ENCODE measurements around the gene CPXM2.

Gene CPXM2

GRCh38 chr10:123729523-123729922 is 162.1 kb downstream of the CPXM2 start:
- no peak for DNase-seq

- no peak for DNase-seq
Measured at GRCh38 chr10:123726836-123727235, 164.8 kb downstream of the CPXM2 start.

- DNase-seq, result no peak
Measured at GRCh38 chr10:123726381-123726780, 165.2 kb downstream of the CPXM2 start.

GRCh38 chr10:123724747-123725146 is 166.9 kb downstream of the CPXM2 start:
- no peak for DNase-seq

- DNase-seq, result no peak
Measured at GRCh38 chr10:123722351-123722750, 169.3 kb downstream of the CPXM2 start.

- DNase-seq, result no peak
Measured at GRCh38 chr10:123721441-123722049, 170.1 kb downstream of the CPXM2 start.

- DNase-seq, result no peak
Measured at GRCh38 chr10:123720536-123720935, 171.1 kb downstream of the CPXM2 start.

GRCh38 chr10:123718544-123719060 is 173.0 kb downstream of the CPXM2 start:
- DNase-seq, result no peak

- DNase-seq, result no peak
Measured at GRCh38 chr10:123717336-123717735, 174.3 kb downstream of the CPXM2 start.

GRCh38 chr10:123715546-123715945 is 176.1 kb downstream of the CPXM2 start:
- no peak for DNase-seq

- no peak for DNase-seq
Measured at GRCh38 chr10:123706236-123706635, 185.4 kb downstream of the CPXM2 start.

- no peak for DNase-seq
Measured at GRCh38 chr10:123704812-123705211, 186.8 kb downstream of the CPXM2 start.

GRCh38 chr10:123704076-123704475 is 187.5 kb downstream of the CPXM2 start:
- DNase-seq, result no peak

- no peak for DNase-seq
Measured at GRCh38 chr10:123703195-123703790, 188.3 kb downstream of the CPXM2 start.
